Activated naive CD8-positive, alpha-beta T cell treated with anti-CD3 and anti-CD28 coated beads, Interleukin-2, amount 50 U/mL, for 16 hours (primary cell): ENCODE results near the gene PAX7.
"Not testable (repeated sequence)": the region's sequence is repeated elsewhere in the genome, so short reads cannot be mapped to it uniquely, and the experiment has no call there.

ENCODE experiments used
- DNase-seq: peaks from one replicate; pipeline ENCODE4 v3.0.0-alpha.2; 2020; ENCODE audit warnings: low read depth, low spot score

Gene PAX7

GRCh38 chr1:18658831-18659230 is 28.2 kb downstream of the PAX7 start:
- DNase-seq, result no peak

- DNase-seq, result no peak
Observed at GRCh38 chr1:18661404-18662285, 31.0 kb downstream of the PAX7 start.

GRCh38 chr1:18662286-18662639 is 31.6 kb downstream of the PAX7 start:
- no peak for DNase-seq

GRCh38 chr1:18666317-18666920 is 35.8 kb downstream of the PAX7 start:
- DNase-seq, result no peak

GRCh38 chr1:18667333-18667732 is 36.7 kb downstream of the PAX7 start:
- no peak for DNase-seq

- no peak for DNase-seq
Observed at GRCh38 chr1:18668046-18668445, 37.4 kb downstream of the PAX7 start.

- no peak for DNase-seq
Observed at GRCh38 chr1:18668750-18669404, 38.2 kb downstream of the PAX7 start.

GRCh38 chr1:18670121-18670867 is 39.6 kb downstream of the PAX7 start:
- no peak for DNase-seq

- no peak for DNase-seq
Observed at GRCh38 chr1:18670868-18671225, 40.2 kb downstream of the PAX7 start.

- no peak for DNase-seq
Observed at GRCh38 chr1:18673976-18674375, 43.3 kb downstream of the PAX7 start.

- no peak for DNase-seq
Observed at GRCh38 chr1:18676332-18676781, 45.7 kb downstream of the PAX7 start.

GRCh38 chr1:18681423-18681835 is 50.8 kb downstream of the PAX7 start:
- DNase-seq, result no peak

- no peak for DNase-seq
Observed at GRCh38 chr1:18682375-18682774, 51.7 kb downstream of the PAX7 start.

GRCh38 chr1:18684303-18684702 is 53.7 kb downstream of the PAX7 start:
- no peak for DNase-seq

GRCh38 chr1:18686540-18686939 is 55.9 kb downstream of the PAX7 start:
- DNase-seq, result no peak

- DNase-seq, result no peak
Observed at GRCh38 chr1:18687273-18687672, 56.6 kb downstream of the PAX7 start.

- DNase-seq, result no peak
Observed at GRCh38 chr1:18691648-18692047, 61.0 kb downstream of the PAX7 start.

- DNase-seq, result no peak
Observed at GRCh38 chr1:18693256-18694098, 62.8 kb downstream of the PAX7 start.

- not testable (repeated sequence) for DNase-seq
Observed at GRCh38 chr1:18694289-18694688, 63.6 kb downstream of the PAX7 start.

GRCh38 chr1:18697541-18697940 is 66.9 kb downstream of the PAX7 start:
- DNase-seq, result no peak

GRCh38 chr1:18700530-18700929 is 69.9 kb downstream of the PAX7 start:
- no peak for DNase-seq
